HG03378 (cell line): ENCODE data around the gene JCAD.
"Not testable (repeated sequence)": the region's sequence is repeated elsewhere in the genome, so short reads cannot be mapped to it uniquely, and the experiment has no call there.

Experiments used
- ATAC-seq: cut with Tn5 transposase; IDR thresholded peaks from one replicate; pipeline ENCODE4 v1.9.1; 2021; ENCODE audit warnings: mild to moderate bottlenecking, moderate library complexity; ENCODE audit not compliant: unreplicated experiment

The JCAD gene, protein sequence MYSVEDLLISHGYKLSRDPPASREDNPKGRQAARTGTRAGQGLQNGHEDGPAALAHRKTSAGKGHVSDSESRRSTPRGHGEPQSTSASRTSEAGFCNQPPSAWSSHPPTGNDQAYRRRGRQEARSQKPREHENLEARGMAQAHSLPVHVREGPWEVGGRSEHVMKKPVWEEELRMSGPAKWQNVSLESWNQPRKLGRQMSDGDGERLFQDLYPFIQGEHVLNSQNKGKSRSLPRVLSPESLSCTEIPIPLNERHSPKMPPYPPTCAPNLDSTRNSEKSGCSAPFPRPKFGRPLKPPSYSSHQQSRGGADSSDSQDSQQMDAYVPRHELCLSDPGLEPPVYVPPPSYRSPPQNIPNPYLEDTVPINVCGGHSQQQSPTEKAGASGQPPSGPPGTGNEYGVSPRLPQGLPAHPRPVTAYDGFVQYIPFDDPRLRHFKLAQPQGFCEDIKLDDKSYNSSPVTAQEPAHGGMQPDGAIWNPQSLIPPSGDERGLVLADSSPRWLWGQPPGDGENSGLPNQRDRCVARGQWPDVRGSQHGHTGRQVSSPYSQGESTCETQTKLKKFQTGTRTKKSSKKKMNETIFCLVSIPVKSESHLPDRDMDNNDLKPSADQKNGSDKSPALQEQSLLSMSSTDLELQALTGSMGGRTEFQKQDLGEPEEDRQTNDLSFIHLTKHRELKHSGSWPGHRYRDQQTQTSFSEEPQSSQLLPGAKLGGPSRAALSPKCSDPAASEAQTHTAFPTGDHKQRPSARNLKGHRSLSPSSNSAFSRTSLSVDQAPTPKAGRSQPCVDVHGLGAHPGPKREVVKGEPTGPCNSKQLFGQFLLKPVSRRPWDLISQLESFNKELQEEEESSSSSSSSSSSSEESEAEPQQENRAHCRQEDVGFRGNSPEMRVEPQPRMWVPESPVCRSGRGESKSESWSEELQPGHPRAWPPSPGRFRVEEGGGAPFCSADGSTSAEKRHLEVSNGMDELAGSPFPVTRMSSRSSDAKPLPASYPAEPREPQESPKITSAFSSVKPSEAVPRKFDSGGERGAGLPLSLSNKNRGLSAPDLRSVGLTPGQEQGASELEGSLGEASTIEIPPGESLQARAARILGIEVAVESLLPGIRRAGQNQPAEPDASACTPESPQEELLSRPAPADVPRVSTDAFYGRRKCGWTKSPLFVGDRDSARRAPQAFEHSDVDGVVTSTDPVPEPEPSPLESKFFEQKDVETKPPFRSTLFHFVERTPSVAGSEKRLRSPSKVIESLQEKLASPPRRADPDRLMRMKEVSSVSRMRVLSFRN (N-terminal part only)

GRCh38 chr10:30059209-30060107, at the start of gene JCAD:
TSS of gene JCAD (minus strand) at chr10:30059586. CDS start at chr10:30047812, 11,774 bp downstream.
- ATAC-seq, result no peak

- no peak for ATAC-seq
These were observed 47.6 kb upstream of the JCAD start for GRCh38 chr10:30106987-30107386.

DNA sequence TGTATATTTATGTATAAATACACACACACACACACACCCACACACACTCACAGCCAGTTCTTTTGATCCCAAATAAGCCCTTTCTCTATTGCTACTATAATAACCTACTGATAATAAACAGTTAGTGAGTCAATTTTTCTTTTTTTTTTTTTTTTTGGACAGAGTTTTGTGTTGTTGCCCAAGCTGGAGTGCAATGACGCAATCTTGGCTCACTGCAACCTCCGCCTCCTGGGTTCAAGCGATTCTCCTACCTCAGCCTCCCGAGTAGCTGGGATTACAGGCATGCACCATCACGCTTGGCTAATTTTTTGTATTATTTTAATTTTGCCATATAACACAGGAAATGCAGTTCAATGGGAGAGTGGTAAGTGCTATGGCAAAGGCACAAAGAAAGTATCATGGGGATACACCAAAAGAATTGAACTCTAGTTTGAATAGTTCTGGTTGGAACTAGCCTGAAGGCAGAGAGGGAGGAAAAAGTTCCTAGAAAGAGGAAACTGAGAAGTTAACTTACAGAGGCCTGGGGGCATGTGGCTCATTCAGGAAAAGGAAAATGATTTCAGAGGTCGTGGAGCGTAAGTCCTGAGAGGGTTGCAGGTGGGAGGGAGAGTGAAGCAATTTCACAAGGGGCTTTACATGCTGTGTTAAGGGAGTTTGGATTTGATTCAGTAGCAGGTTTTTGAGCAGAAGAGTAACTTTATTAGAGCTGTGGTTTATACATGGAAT, 44.4 kb upstream of the JCAD start:
- ATAC-seq, result no peak

- ATAC-seq, result not testable (repeated sequence)
These were observed 40.3 kb upstream of the JCAD start for GRCh38 chr10:30099706-30100105.

DNA sequence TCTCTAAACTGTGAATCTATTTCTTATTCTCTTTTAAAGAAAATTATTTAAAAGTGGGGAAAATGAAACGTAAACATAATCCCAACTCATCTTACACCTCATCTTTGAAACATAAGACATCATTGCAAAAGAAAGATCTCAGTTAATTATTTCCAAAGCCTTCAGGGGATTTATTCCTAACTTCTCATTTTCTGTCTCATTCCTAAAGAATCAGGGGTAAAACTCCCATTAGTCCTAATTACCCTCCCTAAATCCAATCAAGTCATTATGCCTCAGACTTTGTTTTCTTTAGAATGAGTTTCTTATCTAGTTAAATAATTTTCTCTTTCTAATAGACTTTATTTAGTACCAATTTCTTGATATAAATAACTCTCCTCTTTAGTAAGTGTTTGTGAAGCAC, 39.7 kb upstream of the JCAD start:
- no peak for ATAC-seq

DNA sequence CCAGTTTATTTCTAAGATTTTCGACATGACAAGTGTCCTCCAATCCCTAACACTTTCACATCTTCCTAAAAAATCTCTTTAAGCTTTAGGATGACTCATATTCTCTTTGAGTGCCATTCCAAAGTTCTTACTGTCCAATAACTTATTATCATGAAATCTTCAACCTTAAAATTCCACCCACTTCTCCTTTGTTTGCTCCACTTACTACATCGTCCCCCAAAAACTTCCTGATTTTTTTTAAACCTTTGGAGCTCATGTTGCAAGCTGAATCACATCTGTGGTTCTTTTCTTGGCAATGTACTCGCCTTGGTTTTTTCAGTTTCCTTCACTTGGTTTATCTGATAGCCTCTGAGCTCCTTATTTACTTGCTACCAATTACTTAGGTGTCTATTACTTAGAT, 39.2 kb upstream of the JCAD start:
- ATAC-seq, result no peak

DNA sequence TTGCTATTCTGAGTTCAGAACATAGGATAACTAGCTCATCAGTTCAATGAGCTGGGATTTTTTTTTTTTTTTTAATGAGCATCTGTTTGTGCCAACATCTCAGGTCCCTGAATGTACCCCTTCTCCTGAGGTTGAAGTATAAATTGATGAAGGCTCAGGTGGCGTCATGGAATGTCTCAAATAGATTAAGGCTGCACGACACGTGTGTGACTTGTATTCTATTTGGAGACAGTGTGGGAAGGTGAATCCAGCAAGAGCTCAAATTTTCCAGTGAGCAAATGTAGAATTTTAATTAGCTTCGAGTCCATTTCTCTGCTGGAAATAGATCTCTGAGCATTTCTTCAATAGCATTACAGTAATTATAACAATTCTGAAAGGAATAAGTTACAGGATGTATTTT, 37.2 kb upstream of the JCAD start:
- ATAC-seq, result no peak

DNA sequence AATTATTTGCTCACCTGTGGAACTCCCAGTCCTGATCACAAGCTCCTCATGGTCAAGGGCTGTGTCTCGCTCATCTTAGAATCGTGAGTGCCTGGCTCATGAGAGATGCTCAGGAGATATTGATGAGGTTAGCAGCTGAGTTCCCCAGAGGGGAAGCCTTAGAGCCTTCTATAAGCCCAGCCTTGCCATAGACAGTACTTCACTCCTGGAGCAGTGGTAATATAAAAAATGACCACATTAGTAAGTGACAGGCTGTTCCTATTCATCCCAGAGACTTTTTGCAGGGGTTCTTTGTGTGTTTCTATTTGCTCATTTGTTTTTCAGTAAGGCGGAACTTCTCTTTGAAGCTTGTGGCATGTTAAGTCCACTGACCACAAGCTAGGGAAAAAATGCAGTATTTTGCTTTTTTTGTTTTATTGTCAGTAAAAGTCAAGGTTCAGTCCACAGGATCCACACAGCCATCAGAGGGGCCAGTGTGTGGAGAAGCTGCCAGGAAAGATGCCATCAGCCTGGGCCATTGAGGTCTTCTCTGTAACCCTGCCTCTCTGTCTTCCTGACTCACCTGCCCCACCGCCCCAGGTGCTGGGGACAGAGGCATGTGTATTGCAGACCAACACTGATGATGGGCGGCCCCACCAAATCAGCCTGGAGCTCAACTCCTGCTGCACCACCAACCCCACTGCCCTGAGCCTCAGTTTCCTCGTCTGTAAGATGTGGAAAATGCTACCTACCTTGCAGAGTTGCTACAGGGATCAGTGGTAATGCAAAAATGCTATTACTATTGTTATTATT, 36.4 kb upstream of the JCAD start:
- no peak for ATAC-seq

DNA sequence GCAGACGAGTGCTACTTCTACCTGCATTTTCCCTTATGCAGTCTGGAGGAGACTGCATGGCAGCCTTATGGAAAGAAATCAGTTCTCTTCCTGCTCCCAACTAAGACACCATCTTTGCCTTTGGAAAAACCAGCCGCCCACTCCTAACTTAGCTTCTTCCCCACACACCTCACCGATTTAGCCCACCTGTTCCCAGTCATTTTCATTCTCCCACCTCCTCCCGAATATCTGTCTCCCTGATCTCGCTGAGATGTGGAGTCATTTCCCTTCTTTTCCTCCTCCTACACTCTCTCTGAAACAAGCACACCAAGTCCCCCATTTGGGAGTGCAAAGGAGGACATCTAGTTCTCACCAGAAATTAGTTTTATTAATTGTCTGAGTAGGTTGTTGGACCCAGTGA, 35.2 kb upstream of the JCAD start:
- ATAC-seq, result no peak

GRCh38 chr10:30093303-30093950, 34.0 kb upstream of the JCAD start:
- no peak for ATAC-seq

DNA sequence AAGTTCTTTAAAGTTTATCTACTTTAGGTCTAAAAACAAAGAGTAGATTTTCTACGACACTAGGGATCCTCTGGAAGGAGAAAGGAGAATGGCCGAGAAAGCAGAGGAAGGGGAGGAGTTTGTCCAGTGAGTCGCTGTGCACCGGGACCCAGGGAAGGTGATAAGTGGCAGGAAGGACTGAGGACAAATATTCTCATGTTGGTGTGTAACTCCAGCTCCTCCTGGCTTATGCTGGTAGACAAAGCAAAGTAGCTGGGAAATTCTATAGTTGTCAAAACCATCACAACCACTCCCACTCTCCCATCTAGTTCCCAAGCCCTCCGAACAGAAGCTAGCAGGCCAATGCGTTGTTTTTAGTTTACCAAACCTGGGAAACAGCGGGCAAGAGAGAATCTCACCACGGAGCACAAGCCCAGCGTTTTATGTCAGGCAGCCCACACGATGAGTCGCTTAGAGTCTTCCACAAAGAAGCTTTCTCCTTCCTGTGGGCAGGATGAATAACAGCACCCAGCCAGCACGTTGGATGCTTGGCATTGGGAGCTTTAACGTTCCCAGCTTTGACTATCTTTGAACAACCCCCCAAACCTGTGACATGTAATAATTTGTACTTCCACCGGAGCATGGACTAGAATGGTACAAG, 32.9 kb upstream of the JCAD start:
- ATAC-seq, result no peak

DNA sequence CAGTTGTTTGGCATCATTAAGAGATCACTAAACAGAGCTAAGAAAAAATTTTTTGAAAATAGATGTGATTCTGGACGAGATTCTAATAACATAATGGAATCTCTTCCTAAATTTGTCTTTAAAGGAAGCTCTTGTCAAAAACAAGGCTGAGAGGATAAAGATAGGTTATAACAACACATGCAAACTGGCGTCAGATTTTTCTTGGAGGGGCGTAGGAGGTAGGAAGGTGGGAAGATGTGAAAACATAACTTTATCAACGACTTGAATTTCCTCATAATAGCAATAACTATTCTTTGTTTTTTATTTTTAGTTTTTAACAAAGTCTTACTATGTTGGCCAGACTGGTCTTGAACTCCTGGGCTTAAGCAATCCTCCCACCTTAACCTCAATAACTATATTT, 31.8 kb upstream of the JCAD start:
- ATAC-seq, result no peak

DNA sequence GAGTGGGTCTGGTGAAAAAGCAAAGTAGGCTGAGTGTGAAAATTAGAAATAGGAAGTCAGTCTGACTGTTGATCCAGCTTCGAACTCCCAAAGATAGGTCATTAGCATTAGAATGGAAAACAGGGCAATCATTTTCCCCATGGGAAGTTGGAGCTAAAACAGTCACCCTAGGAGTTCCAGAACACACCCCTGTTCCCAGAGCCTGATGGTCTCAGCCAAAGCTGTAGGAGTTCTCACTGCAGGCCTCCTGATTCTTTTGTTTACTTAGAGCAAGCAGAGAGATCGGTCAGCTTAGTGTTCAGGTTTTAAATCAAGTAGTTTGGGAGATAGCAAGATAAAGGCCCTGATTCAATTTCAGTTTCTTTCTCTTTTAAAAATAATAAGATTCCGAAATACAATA, 28.8 kb upstream of the JCAD start:
- no peak for ATAC-seq

GRCh38 chr10:30083934-30084333, 24.5 kb upstream of the JCAD start:
- ATAC-seq, result no peak

DNA sequence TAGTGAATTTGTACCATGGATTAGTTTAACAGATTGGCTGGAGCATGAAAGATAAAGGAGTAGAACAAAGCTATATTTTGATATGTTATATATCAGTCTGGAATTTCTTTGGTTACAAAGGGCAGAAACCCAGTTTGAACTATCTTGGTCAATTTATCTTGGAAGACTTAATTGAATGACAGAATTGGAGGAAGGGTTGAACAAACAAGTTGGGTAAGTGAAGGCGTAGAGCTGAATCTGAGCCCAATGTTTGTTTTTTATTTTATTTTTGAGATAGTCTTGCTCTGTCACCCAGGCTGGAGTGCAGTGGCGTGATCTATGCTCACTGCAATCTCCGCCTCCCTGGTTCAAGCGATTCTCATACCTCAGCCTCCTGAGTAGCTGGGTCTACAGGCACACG, 21.8 kb upstream of the JCAD start:
- no peak for ATAC-seq

DNA sequence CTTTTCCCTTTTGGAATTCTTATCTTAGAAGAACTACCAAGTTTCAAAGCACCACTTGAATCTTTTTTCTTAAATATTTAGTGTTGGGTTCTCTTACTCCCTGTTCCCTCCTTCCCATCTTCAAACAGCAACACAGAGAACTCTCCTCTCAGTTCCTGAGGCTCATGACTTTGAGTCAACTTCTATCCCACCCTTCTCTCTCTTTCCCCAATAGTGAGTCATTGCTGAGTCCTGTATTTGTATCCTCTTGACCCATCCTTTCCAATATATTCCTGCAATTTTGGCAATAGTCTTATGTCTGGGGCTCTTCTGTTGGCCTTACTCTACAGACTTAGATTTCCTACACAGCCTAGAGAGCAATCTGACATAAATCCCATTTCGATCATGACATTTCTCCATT, 20.8 kb upstream of the JCAD start:
- ATAC-seq, result no peak

DNA sequence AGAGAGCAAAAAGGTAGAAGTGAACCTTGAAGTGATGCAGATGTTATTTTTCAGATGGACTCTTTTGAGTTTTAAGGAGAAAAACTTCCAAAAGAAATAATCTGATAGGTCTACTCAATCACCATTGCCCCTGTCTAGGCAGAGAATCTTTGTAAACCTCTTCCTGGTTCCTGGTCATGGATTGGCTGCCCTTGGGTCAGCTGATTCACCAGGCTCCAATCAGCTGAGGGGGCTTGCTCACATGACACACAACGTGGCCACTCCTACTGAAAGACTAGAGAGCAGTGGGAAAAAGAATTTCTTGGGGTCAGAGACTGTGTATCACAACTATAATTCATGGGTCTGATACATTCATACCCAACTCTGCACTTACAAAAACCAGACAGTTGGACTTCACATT, 20.0 kb upstream of the JCAD start:
- no peak for ATAC-seq

- ATAC-seq, result no peak
These were observed 16.1 kb upstream of the JCAD start for GRCh38 chr10:30075481-30075880.
